ENCODE data around the gene VASP. TPM values are rescaled to one million over a fixed set of nuclear protein-coding genes. Genes with fewer than 3 reads are reported as not detected.

The VASP gene
- total and polyA plus RNA-seq, 9 of the 15 experiments (the other 6 are each of a cell fraction or from before 2014, with no cell fraction given), result 16.7 to 261 (median 112) TPM

- no peak overlapping the region for H3K9ac ChIP-seq (ENCODE audit: insufficient read depth in 1 of 2, low read depth in 2 of 2, low read length in 2 of 2)
- no peak overlapping the region for H2AFZ ChIP-seq (ENCODE audit: low read depth, low read length)
- no peaks in the 10 kb centered on the region for H4K20me1 ChIP-seq (replicated peaks; ENCODE audit: control insufficient read depth, insufficient read depth, low read length)
- TF ChIP-seq CBX3 (IDR thresholded peaks at IDR 0.05; ENCODE audit: borderline replicate concordance in 1 of 2, low read length in 2 of 2) (peak in 1 of 2 experiments; percentile 49; a peak in 1 of 3 replicates), KDM2B (CRISPR knock-in tag; IDR thresholded peaks at IDR 0.05) (no peak), GTF2A2 (tag; IDR thresholded peaks at IDR 0.05) (no peak), ZFX (CRISPR knock-in tag; IDR thresholded peaks at IDR 0.05) (no peak), ZNF76 (CRISPR knock-in tag; IDR thresholded peaks at IDR 0.05; ENCODE audit: borderline replicate concordance) (no peak), RBM25 (IDR thresholded peaks at IDR 0.05; ENCODE audit: low read depth, low read length, severe bottlenecking) (peak; percentile 79), IRF9 (tag; IDR thresholded peaks at IDR 0.05) (no peak), TCF15 (CRISPR knock-in tag; IDR thresholded peaks at IDR 0.05) (no peak), ADNP (tag; IDR thresholded peaks at IDR 0.05) (peak; percentile 50; the same call in 1 of the 2 replicates), SREBF1 (IDR thresholded peaks at IDR 0.05; ENCODE audit: borderline replicate concordance, low read depth, low read length) (no peak)
- ATAC-seq (no peak), DNase-seq (ENCODE audit: extremely low read depth in 1 of 4, low spot score in 3 of 4) (no peak), FAIRE-seq (peak; percentile 23)
- intact Hi-C loops (cut with micrococcal nuclease) (no loop called here), in situ Hi-C loops (cut with MboI) (no loop called here)
- H3K79me2 ChIP-seq (ENCODE audit: control insufficient read depth, insufficient read depth, low read length), result no peaks in the 10 kb centered on the region
- H3K27ac ChIP-seq (ENCODE audit: extremely low read depth, low read depth, low read length), result no peak overlapping the region
- ChIA-PET CTCF (ENCODE audit: low intra/inter-chr PET ratio) (no interaction called here), POLR2A (no interaction called here)
- H3K36me3 ChIP-seq (ENCODE audit: control insufficient read depth, insufficient read depth, low read length), result peaks cover 21% of the 10 kb centered on the region; the same call in 2 of the 3 replicates
- peaks cover 3 to 24% of the 10 kb centered on the region in 2 experiments; a peak in 3 of 5 replicates for H3K4me1 ChIP-seq (replicated peaks in 1 of 2; ENCODE audit: control insufficient read depth in 2 of 2, insufficient read depth in 2 of 2, low read length in 2 of 2)
- H3K9me1 ChIP-seq (ENCODE audit: control insufficient read depth, insufficient read depth, low read length), result no peaks in the 10 kb centered on the region
- H3K4me3 ChIP-seq, result no peak overlapping the region
- H3K4me2 ChIP-seq (ENCODE audit: insufficient read depth, low read length), result no peak overlapping the region
- no peaks in the 10 kb centered on the region for H3K27me3 ChIP-seq (ENCODE audit: control insufficient read depth in 2 of 2, insufficient read depth in 2 of 2, low read length in 2 of 2)
- 73% methylated on average over 1 of the region's 1 CpG for WGBS (ENCODE audit: insufficient coverage, low coverage, missing lambda C conversion rate)
- BruUV-seq (replicated peaks), result no TSS peak
- peaks cover 1% of the 10 kb centered on the region; the same call in 1 of the 2 replicates for H3K9me3 ChIP-seq (replicated peaks; ENCODE audit: control insufficient read depth, insufficient read depth, low read depth, low read length)
Observed at GRCh38 chr19:45531349-45531748, 24.1 kb downstream of the VASP start.

Measured in K562 (cell line).